GM21717 (cell line): ENCODE data around the gene PHC3.
"Not testable (repeated sequence)": the region's sequence is repeated elsewhere in the genome, so short reads cannot be mapped to it uniquely, and the experiment has no call there.

ENCODE experiments used
- ATAC-seq: cut with Tn5 transposase; IDR thresholded peaks from one replicate; pipeline ENCODE4 v1.9.1; 2021; ENCODE audit warnings: mild to moderate bottlenecking, moderate library complexity; ENCODE audit not compliant: unreplicated experiment

Gene PHC3

GRCh38 chr3:170196833-170197232 lies 15.3 kb upstream of the PHC3 start:
- no peak for ATAC-seq

GRCh38 chr3:170195759-170196158 lies 14.2 kb upstream of the PHC3 start:
- not testable (repeated sequence) for ATAC-seq

- ATAC-seq = no peak
Observed at GRCh38 chr3:170189398-170190256, 8.1 kb upstream of the PHC3 start.

- peak; percentile 20 for ATAC-seq
Observed at GRCh38 chr3:170180079-170180907, 1.2 kb downstream of the PHC3 start.

GRCh38 chr3:170179432-170179831 lies 2.1 kb downstream of the PHC3 start:
- no peak for ATAC-seq

GRCh38 chr3:170178651-170179050 lies 2.9 kb downstream of the PHC3 start:
- ATAC-seq = no peak

GRCh38 chr3:170171563-170171962 lies 10.0 kb downstream of the PHC3 start:
- peak; percentile 93 for ATAC-seq

- no peak for ATAC-seq
Observed at GRCh38 chr3:170164717-170165116, 16.8 kb downstream of the PHC3 start.

GRCh38 chr3:170163956-170164645 lies 17.4 kb downstream of the PHC3 start:
- no peak for ATAC-seq

GRCh38 chr3:170162630-170163029 lies 18.9 kb downstream of the PHC3 start:
- ATAC-seq = no peak

- ATAC-seq = no peak
Observed at GRCh38 chr3:170162052-170162451, 19.5 kb downstream of the PHC3 start.

- ATAC-seq = no peak
Observed at GRCh38 chr3:170159933-170160332, 21.6 kb downstream of the PHC3 start.

GRCh38 chr3:170159459-170159858 lies 22.1 kb downstream of the PHC3 start:
- no peak for ATAC-seq

GRCh38 chr3:170155604-170156003 lies 25.9 kb downstream of the PHC3 start:
- ATAC-seq = no peak

GRCh38 chr3:170154569-170155143 lies 26.9 kb downstream of the PHC3 start:
- peak; percentile 93 for ATAC-seq

GRCh38 chr3:170154084-170154483 lies 27.4 kb downstream of the PHC3 start:
- ATAC-seq = no peak

- ATAC-seq = no peak
Observed at GRCh38 chr3:170151536-170151935, 30.0 kb downstream of the PHC3 start.

- no peak for ATAC-seq
Observed at GRCh38 chr3:170149016-170149415, 32.5 kb downstream of the PHC3 start.

GRCh38 chr3:170145278-170145677 lies 36.3 kb downstream of the PHC3 start:
- no peak for ATAC-seq

GRCh38 chr3:170144437-170144843 lies 37.1 kb downstream of the PHC3 start:
- peak; percentile 91 for ATAC-seq

GRCh38 chr3:170142373-170142772 lies 39.2 kb downstream of the PHC3 start:
- no peak for ATAC-seq
